ENCODE measurements around the gene MARCHF10.

GRCh38 chr17:62732125-62732524, 76.0 kb downstream of the MARCHF10 start:
- TF ChIP-seq CTCF (conservative IDR thresholded peaks at IDR 0.05; ENCODE audit: low read depth, low read length) (no peak), EZH2 (IDR thresholded peaks at IDR 0.05; ENCODE audit: low read length, unreplicated experiment) (no peak), EZH2phosphoT487 (IDR thresholded peaks at IDR 0.05; ENCODE audit: borderline replicate concordance, low read length) (no peak)

Data from PC-3 (cell line).